ENCODE measurements around the gene PROX2.

The PROX2 gene

GRCh38 chr14:74875941-74876913 is at the start of gene PROX2:
TSS of gene PROX2 (minus strand) at chr14:74876145. CDS start at chr14:74863834, 12,311 bp downstream.
- no peak within 1 kb of the TSS for H3K4me3 ChIP-seq (replicated peaks in 1 of 2; ENCODE audit: low read depth in 2 of 2, low read length in 2 of 2)
- DNase-seq (ENCODE audit: low read depth in 2 of 2): peak in 1 of 2 donors; percentile 38
- TF ChIP-seq, protein P1, sequence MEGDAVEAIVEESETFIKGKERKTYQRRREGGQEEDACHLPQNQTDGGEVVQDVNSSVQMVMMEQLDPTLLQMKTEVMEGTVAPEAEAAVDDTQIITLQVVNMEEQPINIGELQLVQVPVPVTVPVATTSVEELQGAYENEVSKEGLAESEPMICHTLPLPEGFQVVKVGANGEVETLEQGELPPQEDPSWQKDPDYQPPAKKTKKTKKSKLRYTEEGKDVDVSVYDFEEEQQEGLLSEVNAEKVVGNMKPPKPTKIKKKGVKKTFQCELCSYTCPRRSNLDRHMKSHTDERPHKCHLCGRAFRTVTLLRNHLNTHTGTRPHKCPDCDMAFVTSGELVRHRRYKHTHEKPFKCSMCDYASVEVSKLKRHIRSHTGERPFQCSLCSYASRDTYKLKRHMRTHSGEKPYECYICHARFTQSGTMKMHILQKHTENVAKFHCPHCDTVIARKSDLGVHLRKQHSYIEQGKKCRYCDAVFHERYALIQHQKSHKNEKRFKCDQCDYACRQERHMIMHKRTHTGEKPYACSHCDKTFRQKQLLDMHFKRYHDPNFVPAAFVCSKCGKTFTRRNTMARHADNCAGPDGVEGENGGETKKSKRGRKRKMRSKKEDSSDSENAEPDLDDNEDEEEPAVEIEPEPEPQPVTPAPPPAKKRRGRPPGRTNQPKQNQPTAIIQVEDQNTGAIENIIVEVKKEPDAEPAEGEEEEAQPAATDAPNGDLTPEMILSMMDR (IDR thresholded peaks at IDR 0.05; ENCODE audit: low read depth, low read length): no peak

DNA sequence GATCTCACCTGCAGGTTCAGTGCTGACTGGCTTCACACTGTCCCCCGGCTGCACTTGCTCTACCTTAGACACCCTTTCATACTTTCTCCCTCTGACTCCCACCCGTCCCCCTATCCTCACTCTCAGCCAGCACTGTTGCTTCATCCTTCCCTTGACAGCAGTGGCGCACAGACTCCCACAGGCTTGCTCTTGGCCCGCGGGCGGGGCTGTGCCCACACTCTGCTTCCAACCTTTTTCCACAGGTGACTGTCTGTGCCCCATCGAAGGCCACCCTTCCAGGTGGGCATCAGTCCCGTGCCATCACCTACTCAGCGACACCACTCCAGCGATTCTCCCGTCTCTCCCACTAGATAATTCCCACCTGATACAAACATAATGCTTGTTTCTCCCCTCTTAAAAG is 48.1 kb upstream of the PROX2 start:
- TF ChIP-seq, protein P1 (IDR thresholded peaks at IDR 0.05; ENCODE audit: low read depth, low read length): no peak
- H3K4me3 ChIP-seq (replicated peaks in 1 of 2; ENCODE audit: low read depth in 2 of 2, low read length in 2 of 2): no peak overlapping the region
- no peak for DNase-seq (ENCODE audit: low read depth in 2 of 2)

- peak within 1 kb of the TSS; percentile 41 to 57 for H3K4me3 ChIP-seq (replicated peaks in 1 of 2; ENCODE audit: low read depth in 2 of 2, low read length in 2 of 2)
- peak; percentile 74 to 83 for DNase-seq (ENCODE audit: low read depth in 2 of 2)
- TF ChIP-seq, protein P1 (IDR thresholded peaks at IDR 0.05; ENCODE audit: low read depth, low read length): no peak
These were observed 46.9 kb upstream of the PROX2 start, which contains the start of gene RPS6KL1 for GRCh38 chr14:74922752-74923401. TSS of gene RPS6KL1 (minus strand) at chr14:74923260. CDS start at chr14:74921541, 1,719 bp downstream.

- TF ChIP-seq, protein P1 (IDR thresholded peaks at IDR 0.05; ENCODE audit: low read depth, low read length): no peak
- H3K4me3 ChIP-seq (replicated peaks in 1 of 2; ENCODE audit: low read depth in 2 of 2, low read length in 2 of 2): no peak overlapping the region
- no peak for DNase-seq (ENCODE audit: low read depth in 2 of 2)
These were observed 46.2 kb upstream of the PROX2 start for GRCh38 chr14:74921987-74922751.

DNA sequence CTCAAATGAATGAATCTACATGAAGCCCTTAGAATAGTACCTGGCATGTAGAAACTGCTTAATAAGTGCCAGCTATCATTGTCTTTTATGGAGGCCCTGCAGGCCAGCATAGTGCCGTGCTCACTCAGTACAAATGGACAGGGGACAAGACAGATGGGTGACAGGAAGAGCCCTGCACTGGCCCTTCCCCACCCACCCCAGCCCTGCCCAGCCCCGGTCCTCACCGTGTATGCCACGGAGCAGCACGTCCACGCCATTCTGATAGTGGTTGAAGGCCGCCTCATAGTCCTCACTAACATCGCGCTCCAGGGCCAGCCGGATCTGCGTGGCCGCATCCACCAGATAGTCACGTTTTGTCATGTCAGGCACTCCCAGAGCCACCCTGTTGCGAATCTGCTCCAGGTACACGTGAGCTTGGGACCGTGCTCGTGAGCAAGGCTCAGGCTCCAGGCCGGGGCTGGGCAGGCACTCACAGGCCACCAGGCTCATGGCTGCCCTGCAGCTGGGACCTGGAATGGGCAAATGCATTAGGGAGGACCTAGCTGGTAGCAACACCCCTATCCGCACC is 45.2 kb upstream of the PROX2 start:
- DNase-seq (ENCODE audit: low read depth in 2 of 2): no peak
- TF ChIP-seq, protein P1 (IDR thresholded peaks at IDR 0.05; ENCODE audit: low read depth, low read length): no peak
- H3K4me3 ChIP-seq (replicated peaks in 1 of 2; ENCODE audit: low read depth in 2 of 2, low read length in 2 of 2): no peak overlapping the region

DNA sequence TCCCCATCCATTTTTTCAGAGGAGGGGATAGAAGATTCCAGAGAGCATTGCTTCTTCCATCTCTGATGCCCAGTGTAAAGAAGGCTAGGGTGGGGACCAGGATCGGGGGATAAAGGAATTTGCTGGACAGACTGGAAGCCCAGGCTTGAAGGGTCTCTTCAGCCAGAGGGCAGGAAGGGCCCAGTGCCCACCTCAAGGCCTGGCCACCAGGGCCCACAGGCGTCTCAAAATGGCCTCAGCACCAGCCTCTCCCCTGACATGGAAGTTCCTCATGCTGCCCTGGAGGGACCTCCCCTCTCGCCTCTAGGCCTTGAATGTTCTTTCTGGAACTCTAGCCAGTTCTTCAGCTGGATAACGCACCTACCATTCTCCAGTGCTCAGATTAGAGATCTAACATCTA is 44.3 kb upstream of the PROX2 start:
- no peak overlapping the region for H3K4me3 ChIP-seq (replicated peaks in 1 of 2; ENCODE audit: low read depth in 2 of 2, low read length in 2 of 2)
- TF ChIP-seq, protein P1 (IDR thresholded peaks at IDR 0.05; ENCODE audit: low read depth, low read length): no peak
- no peak for DNase-seq (ENCODE audit: low read depth in 2 of 2)
